Measurements from ENCODE around the gene MALAT1.
"Not testable (repeated sequence)": the region's sequence is repeated elsewhere in the genome, so short reads cannot be mapped to it uniquely, and the experiment has no call there.

- not testable (repeated sequence) for TF ChIP-seq POLR2A, CTCF (IDR thresholded peaks at IDR 0.05)
These were observed 13.5 kb downstream of the MALAT1 start for GRCh38 chr11:65512311-65512710.
